Type B pancreatic cell (in vitro differentiated cells): ENCODE data around the gene IFT88. TPM values are rescaled to one million over a fixed set of nuclear protein-coding genes. Genes with fewer than 3 reads are reported as not detected.

Experiments
- DNase-seq: peaks from one replicate; pipeline ENCODE4 v3.0.0; 2021; ENCODE audit warnings: mixed read lengths; ENCODE audit not compliant: unreplicated experiment; ENCODE audit errors: extremely low spot score
- H3K27ac Mint-ChIP-seq: 2 replicates; pipeline ENCODE4 v1.8.0; 2021; ENCODE audit warnings: mild to moderate bottlenecking, mixed read lengths
- H3K27me3 Mint-ChIP-seq: 2 replicates; pipeline ENCODE4 v1.8.0; 2021; ENCODE audit warnings: mixed read lengths
- H3K36me3 Mint-ChIP-seq: 2 replicates; pipeline ENCODE4 v1.8.0; 2021; ENCODE audit warnings: mixed read lengths
- H3K4me1 Mint-ChIP-seq: one replicate; pipeline ENCODE4 v1.8.0; 2021; ENCODE audit warnings: mixed read lengths; ENCODE audit not compliant: unreplicated experiment
- H3K4me3 Mint-ChIP-seq: 2 replicates; pipeline ENCODE4 v1.8.0; 2021; ENCODE audit warnings: mild to moderate bottlenecking, mixed read lengths
- H3K9me3 Mint-ChIP-seq: 2 replicates; pipeline ENCODE4 v1.8.0; 2021; ENCODE audit warnings: mixed read lengths
- CTCF ChIP-seq: fragments of 200-600 bp; sonication (generic); conservative IDR thresholded peaks from 2 replicates; pipeline ENCODE4 v1.5.0; 2021; ENCODE audit warnings: antibody characterized with exemption, mild to moderate bottlenecking
- total RNA-seq: library from RNA; stranded (reverse); gene quantifications from 2 replicates; pipeline ENCODE4 v1.2.1, GENCODE V29; 2021; ENCODE audit warnings: low replicate concordance

Gene IFT88
- total RNA-seq, 1 donor from 2014 or later: 24.5 TPM

DNA sequence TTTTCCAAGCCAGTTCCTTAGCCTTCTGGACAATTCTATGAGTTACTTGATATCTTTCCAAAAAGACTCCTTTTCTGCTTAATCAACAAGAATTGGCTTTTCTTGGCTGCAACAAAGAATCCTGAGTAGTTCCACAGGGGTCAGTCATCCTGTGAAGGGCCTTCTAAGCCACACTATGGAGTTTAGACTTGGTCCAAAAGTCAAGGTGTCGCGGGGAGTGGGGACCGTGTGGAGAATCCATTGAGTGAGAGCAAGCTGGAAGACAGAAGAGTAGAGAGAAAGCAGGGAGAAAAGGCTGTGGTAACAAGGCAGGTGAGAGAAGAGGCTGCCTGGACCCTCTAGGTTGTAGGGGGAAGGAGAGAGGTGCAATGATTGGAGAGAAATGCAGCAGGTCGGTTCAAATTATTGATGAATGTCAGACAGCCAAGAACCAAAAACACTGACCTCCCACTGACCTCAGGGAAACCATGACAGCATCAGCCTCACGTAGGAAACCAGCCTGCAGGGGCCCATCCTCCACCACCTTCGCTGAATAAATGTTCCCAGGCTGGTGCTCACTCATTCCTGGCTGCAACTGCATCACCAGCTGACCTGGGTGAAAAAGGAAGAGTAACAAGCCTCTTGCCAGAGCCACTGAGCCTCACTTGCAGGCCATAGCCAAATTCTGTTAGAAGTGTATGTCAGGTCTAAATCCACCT, 7.1 kb upstream of the IFT88 start:
- DNase-seq: no peak
- Mint-ChIP-seq H3K27ac (peak overlapping the region; percentile 73), H3K27me3 (no peaks in the 10 kb centered on the region), H3K36me3 (no peaks in the 10 kb centered on the region), H3K4me3 (peak overlapping the region; percentile 18), H3K4me1 (peaks cover 19% of the 10 kb centered on the region), H3K9me3 (no peaks in the 10 kb centered on the region)
- no peak for TF ChIP-seq CTCF

DNA sequence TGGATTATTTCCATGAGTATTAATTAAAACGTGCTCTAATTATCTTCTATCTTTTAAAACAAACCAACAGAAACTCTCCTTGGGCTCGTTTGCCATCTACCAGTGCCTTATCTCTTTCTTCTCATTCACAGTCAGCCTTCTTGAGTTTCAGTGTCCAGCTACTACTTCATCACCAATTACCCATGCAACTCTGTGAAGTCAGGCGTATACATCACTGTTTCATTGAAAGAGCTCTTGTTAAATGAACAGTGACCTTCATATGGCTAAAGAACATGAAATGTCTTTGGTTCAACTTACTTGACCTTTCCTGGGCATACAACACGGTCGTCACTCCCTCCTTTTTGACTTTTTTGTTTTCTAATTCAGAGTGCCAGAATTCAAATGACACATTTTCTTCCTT, 5.2 kb upstream of the IFT88 start:
- H3K36me3 Mint-ChIP-seq: peaks cover 4% of the 10 kb centered on the region
- no peak for DNase-seq
- peaks cover 19% of the 10 kb centered on the region for H3K4me1 Mint-ChIP-seq
- H3K4me3 Mint-ChIP-seq: no peak overlapping the region
- H3K9me3 Mint-ChIP-seq: peaks cover 4% of the 10 kb centered on the region
- peak overlapping the region; percentile 6 for H3K27ac Mint-ChIP-seq
- no peaks in the 10 kb centered on the region for H3K27me3 Mint-ChIP-seq
- TF ChIP-seq CTCF: no peak

- peaks cover 22% of the 10 kb centered on the region for H3K4me1 Mint-ChIP-seq
- H3K36me3 Mint-ChIP-seq: peaks cover 12% of the 10 kb centered on the region
- no peaks in the 10 kb centered on the region for H3K27me3 Mint-ChIP-seq
- DNase-seq: no peak
- H3K27ac Mint-ChIP-seq: peak overlapping the region; percentile 46
- H3K9me3 Mint-ChIP-seq: peaks cover 7% of the 10 kb centered on the region
- H3K4me3 Mint-ChIP-seq: peak overlapping the region; percentile 71
- TF ChIP-seq CTCF: no peak
These were observed 1.7 kb upstream of the IFT88 start for GRCh38 chr13:20565115-20565736.

DNA sequence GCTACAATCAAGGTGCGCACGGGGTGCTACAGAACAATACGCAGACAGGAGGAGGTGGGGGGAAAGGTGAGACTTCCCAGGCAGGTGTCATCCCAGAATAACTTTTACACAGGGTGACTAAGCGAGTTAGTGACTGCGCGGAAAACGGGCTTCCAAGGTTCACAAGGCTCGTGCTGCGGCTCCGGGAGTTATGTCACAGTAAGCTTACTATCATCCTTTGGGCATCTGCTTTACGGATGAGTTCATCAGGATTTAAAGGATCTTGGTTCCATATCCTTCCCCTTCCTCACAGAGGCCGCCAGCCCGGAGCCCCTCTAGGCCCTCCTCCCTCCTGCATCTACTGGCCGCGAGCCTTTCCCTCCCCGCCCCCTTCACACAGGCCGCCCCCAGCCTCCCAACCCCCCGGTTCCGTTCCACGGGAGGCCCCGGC, 474 bp upstream of the IFT88 start:
- peak overlapping the region; percentile 97 for H3K27ac Mint-ChIP-seq
- no peak for DNase-seq

DNA sequence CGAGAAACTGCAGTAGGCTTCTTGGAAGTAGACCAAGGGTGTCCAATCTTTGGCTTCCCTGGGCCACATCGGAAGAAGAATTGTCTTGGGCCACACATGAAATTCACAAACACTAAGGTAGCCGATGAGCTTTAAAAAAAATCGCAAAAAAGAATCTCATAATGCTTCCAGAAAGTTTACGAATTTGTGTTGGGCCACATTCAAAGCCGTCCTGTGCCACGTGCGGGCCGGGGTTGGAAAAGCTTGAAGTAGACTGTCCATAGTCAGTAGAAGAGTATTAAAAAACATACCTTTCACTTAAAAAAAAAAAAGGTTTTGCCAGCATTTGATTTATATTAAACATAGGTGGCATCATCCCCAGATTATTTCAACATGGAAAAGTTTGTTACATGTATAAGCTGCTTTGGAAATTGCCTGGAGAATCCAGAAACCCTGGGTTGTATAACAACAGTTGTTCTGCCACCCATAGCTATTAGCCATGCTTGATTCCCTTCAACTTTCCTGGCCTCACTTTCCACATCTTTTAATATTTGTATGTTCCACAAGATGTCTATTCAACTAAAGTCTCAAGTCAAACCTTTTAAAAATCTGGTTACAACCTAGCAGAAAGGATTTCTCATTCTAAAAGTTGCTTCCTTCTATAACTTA, 1.0 kb downstream of the IFT88 start:
- Mint-ChIP-seq H3K4me3 (peak overlapping the region; percentile 96), H3K36me3 (peaks cover 25% of the 10 kb centered on the region), H3K9me3 (peaks cover 9% of the 10 kb centered on the region), H3K27ac (peak overlapping the region; percentile 97), H3K27me3 (no peaks in the 10 kb centered on the region), H3K4me1 (peaks cover 10% of the 10 kb centered on the region)
- no peak for TF ChIP-seq CTCF
- no peak for DNase-seq

More for the DNA sequence above, 474 bp upstream of the IFT88 start:
- Mint-ChIP-seq H3K36me3 (peaks cover 18% of the 10 kb centered on the region), H3K27me3 (no peaks in the 10 kb centered on the region), H3K4me3 (peak overlapping the region; percentile 96), H3K4me1 (peaks cover 16% of the 10 kb centered on the region), H3K9me3 (peaks cover 9% of the 10 kb centered on the region)
- no peak for TF ChIP-seq CTCF
